GM18873 (cell line): ENCODE results near the gene TUBGCP6.
"Not testable (repeated sequence)": the region's sequence is repeated elsewhere in the genome, so short reads cannot be mapped to it uniquely, and the experiment has no call there.

Experiments
- ATAC-seq: cut with Tn5 transposase; IDR thresholded peaks from one replicate; pipeline ENCODE4 v1.9.1; 2021; ENCODE audit warnings: mild to moderate bottlenecking, moderate library complexity, moderate number of reproducible peaks; ENCODE audit not compliant: unreplicated experiment, low FRiP score

Gene TUBGCP6

GRCh38 chr22:50278956-50279619 is 34.3 kb upstream of the TUBGCP6 start:
- ATAC-seq, result no peak

DNA sequence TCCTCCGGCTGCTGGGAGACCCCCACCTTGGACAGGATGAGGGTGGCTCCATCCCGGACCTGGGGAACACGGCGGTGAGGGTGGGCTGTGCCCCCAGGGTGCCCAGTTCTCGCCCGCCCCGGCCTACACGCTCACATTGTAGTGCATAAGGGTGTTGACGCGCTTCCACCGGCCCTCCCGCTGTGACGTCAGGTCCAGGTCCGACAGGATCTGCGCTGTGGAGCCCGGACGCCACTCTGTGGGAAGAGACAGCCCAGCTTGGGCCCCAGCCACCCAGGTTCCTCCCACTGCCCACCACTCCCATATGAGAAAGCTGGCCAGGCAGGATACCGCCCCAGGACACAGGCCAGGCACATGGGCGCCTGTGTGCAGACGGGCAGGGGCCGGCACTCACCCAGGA is 33.6 kb upstream of the TUBGCP6 start:
- ATAC-seq, result no peak

DNA sequence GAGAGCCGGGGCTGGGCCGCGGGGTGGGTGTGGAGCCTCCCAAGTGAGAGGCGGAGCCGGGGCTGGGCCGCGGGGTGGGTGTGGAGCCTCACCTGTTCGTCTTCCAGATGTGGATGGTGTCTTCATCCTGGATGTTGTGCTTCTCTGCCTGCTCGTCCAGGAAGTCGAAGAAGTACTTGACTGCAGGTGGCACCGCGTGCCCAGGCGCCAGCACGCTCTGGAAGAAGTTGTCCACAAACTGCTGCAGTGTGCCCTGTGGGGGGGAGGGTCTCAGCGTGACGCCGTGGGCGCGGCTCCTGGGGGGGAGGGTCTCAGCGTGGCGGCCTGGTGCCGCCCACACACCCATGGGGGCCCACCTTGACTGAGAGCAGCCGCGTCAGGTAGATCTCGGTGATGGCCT is 32.9 kb upstream of the TUBGCP6 start:
- no peak for ATAC-seq

GRCh38 chr22:50276143-50276542 is 31.3 kb upstream of the TUBGCP6 start:
- ATAC-seq, result peak; percentile 40

GRCh38 chr22:50275181-50276055 is 30.6 kb upstream of the TUBGCP6 start:
- ATAC-seq, result no peak

GRCh38 chr22:50274771-50275170 is 29.9 kb upstream of the TUBGCP6 start:
- ATAC-seq, result no peak

DNA sequence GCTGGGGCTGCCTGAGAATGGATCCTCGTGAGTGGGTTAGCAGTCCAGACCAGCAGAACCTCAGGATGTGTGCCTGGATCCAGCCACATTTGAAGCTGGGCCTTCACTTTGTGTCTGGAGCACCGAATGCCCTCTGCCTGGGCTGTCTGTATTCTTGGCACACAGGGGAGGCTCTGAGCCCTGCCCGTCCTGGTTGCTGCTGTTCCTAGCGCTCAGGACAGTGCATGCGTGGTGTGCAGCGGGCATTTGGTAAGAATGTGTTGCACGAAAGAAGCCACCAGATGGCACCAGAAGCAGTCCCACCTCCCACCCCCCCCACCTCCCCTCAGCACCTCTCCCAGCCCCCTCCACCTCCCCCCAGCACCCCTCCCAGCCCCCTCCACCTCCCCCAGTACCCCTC is 29.5 kb upstream of the TUBGCP6 start:
- no peak for ATAC-seq

DNA sequence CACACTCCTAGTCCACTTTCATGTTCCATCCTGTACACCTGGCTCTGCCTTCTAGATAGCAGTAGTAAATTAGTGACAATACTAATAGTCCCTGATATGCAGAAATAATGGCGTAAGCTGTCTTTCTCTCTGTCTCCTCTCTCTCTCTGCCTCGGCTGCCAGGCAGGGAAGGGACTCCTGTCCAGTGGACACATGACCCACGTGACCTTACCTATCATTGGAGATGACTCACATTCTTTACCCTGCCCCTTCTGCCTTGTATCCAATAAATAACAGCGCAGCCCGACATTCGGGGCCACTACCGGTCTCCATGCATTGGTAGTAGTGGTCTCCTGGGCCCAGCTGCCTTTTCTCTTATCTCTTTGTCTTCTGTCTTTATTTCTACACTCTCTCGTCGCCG is 29.0 kb upstream of the TUBGCP6 start:
- not testable (repeated sequence) for ATAC-seq

GRCh38 chr22:50273352-50273751 is 28.5 kb upstream of the TUBGCP6 start:
- not testable (repeated sequence) for ATAC-seq

DNA sequence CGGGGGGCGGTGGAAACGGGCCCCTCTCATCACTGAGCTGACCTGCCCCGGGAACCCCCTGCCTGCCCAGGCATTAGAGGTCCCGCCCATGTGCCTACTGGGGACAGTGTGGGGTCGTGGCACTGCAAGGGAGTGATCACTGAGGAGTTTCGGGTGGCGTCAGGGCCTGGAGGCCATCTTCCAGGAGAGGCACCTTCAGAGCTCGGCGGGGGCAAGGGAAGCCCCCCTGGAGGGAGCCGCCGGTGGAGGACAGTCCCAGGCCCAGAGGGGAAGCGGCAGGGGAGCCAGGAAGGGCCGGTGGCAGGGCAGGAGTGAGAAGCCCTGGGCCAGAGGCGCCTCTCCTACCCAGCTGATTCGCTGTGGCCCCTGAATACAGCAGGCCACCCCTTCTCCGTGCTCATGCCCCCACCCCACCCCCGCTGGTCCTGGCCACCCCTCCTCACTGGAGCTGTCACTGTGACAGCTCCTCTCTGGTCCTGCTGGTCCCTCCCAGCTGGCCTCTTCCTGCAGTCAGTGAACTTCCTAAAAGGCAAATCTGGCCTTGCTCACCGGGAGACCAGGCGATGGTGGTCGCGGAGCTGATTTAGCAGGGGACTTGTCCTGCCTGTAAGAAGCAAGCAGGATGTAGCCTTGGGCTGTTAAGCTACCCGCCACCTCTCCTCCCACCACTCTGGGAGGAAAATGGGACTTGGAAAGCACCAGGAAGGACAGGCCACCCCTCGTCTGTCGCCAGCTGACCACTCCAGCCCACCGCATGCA is 27.4 kb upstream of the TUBGCP6 start:
- no peak for ATAC-seq

DNA sequence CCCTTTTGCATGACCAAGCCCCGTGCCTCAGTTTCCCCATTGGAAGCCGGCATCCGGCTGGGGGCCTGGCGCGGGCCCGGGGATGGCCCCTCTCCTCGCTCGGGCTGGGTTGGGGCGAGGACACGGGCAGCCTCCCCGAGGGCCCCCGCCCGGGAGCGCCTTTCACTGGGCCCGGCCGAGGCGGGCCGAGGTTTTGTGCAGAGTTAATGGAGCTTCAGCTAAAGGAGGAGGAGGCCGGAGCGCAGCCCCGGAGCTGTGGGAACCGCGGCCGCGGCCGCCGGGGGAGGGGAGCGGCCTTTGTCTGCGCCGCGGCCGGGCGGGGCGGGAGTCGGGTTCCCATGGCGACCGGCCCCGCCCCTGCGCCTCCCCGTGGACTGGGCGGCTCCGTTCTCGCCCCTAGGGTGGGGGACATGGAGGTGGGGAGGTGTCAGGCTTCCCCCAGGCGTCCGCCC is 26.7 kb upstream of the TUBGCP6 start:
- ATAC-seq, result no peak

- no peak for ATAC-seq
These were observed 26.0 kb upstream of the TUBGCP6 start for GRCh38 chr22:50270666-50271394.

GRCh38 chr22:50269970-50270665 is 25.3 kb upstream of the TUBGCP6 start, which contains the start of gene MAPK11:
MAPK11 (minus strand) TSS chr22:50270380; CDS start chr22:50270292, 88 bp downstream.
- ATAC-seq, result no peak

DNA sequence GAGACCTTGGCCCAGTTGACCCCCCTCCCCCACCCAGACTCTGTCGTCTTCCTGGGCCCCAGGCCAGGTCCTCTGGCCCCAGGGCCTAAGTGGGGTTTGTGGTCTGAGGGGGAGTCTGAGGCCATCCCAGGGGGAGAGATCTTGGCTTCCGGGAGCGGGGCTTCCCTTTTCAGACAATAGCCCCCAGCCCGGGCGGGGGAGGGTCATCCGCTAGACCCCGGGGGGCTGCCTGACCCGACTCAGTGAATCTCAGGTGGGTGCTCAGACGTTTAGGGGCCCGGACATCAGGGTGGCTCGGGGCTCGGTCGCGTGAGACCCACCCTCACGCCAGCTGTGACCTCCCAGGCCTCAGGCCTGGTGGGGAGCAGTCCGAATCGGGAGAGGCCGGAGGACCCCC is 24.7 kb upstream of the TUBGCP6 start:
- ATAC-seq, result no peak

DNA sequence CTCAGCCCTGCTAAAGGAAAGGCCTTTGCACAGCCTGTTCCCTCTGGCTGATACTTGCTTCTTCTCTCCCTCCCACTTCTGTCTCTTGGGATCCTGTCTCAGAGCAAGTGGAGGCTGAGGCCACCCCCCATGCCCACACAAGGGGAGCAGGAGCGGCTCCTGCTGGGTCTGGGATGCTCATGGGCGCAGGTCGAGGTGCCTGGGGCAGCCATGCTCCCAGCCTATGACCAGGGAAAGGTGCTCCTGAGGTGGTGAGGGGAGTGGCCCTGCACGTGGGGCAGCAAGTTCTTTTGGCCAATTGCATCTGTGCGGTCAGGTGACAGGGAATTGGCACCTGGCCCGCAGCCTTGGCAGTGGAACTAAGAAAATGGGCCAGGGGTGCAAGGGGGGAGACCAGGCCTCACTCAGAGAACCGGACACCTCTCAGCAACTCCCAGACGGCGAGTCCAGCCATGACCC is 23.9 kb upstream of the TUBGCP6 start:
- no peak for ATAC-seq

DNA sequence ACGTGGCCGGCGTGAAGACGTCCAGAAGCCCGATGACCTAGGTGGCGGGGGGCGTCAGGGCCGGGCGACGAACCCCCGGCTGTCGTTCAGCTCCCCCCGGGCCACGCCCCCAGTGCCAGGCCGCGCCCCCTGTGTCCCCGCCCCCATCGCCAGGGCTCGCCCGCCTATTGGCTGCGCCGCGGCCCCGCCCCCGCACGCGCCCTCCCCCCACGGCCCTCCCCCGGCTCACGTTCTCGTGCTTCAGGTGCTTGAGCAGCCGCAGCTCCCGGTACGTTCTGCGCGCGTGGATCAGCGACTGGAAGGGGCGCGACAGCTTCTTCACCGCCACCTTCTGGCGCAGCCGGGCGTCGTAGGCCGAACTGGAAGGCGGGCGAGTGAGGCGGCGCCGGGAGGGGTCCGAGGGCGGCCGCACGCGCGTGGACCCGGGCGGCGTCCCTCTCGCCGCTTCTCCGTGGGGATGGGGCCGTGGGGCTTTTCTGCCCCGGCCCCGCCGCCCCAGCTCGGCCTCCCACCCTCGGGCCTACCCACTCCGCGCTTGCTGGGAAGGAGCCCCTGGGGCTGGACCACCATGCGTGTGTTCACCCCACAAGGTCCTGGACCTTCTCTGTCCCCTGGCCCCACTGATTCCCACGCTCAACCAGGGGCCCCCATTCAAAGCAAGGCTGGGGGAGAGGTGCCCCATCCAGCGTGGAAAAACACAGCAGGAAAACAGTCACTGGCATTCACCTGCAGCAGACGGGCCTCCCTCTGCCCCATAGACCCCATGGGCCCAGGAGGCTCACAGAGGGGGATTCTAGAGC is 23.0 kb upstream of the TUBGCP6 start:
- ATAC-seq, result no peak

- ATAC-seq, result no peak
These were observed 22.2 kb upstream of the TUBGCP6 start for GRCh38 chr22:50266994-50267393.

- no peak for ATAC-seq
These were observed 20.3 kb upstream of the TUBGCP6 start for GRCh38 chr22:50264946-50265669.
